Adrenal gland (tissue), 12 donors: Measurements from ENCODE around the gene EEF1AKMT2. TPM values are rescaled to one million over a fixed set of nuclear protein-coding genes. Genes with fewer than 3 reads are reported as not detected.

Source experiments
- DNase-seq, 7 donors: peaks; one replicate each; pipeline ENCODE4 v3.0.0-alpha.2; 2019 to 2020
- H3K27ac ChIP-seq, 5 donors: fragments of 200-600 bp; sonication (generic) in 4 of 5; 1 replicate in 3 of 5; 2 replicates in 2 of 5; pipeline versions ENCODE4 v1.5.1 to v1.8.0; 2016 to 2020; ENCODE audit warnings: mild to moderate bottlenecking in 1 of 5
- H3K27me3 ChIP-seq: fragments of 200-600 bp; 2 replicates; pipeline ENCODE4 v1.8.0; 2021
- H3K36me3 ChIP-seq, 2 donors: fragments of 200-600 bp; replicated peaks in 1 of 2; 1 replicate in 1 of 2; 2 replicates in 1 of 2; pipeline versions ENCODE4 v1.5.1 to v1.8.0; 2018 to 2022
- H3K4me1 ChIP-seq, 2 donors: fragments of 200-600 bp; replicated peaks in 1 of 2; 1 replicate in 1 of 2; 2 replicates in 1 of 2; pipeline versions ENCODE4 v1.5.1 to v1.8.0; 2018 to 2021
- H3K4me3 ChIP-seq, 4 donors: fragments of 200-600 bp; sonication (generic) in 3 of 4; one replicate each; pipeline ENCODE4 v1.5.1; 2016 to 2018
- H3K9me3 ChIP-seq, 3 donors: fragments of 200-600 bp; sonication (generic) in 1 of 3; replicated peaks in 1 of 3; 1 replicate in 2 of 3; 2 replicates in 1 of 3; pipeline versions ENCODE4 v1.5.1 to v1.8.0; 2016 to 2021
- POLR2A ChIP-seq, 2 donors: fragments of 450-650 bp; IDR thresholded peaks; one replicate each; pipeline ENCODE4 v1.6.1; 2017; ENCODE audit warnings: antibody characterized with exemption in 2 of 2, mild to moderate bottlenecking in 2 of 2, moderate library complexity in 1 of 2
- WGBS, 4 donors: extraction: QIAGEN DNeasy Blood & Tissue Kit in 2 of 4; methylation state at CpG; one replicate each; pipeline versions ENCODE4 v1.1.5 to v1.1.7; 2013 to 2017; 5-methylcytosine and 5-hydroxymethylcytosine counted together
- intact Hi-C, 2 donors: fragments of 100-400 bp; cut with DNase I; formaldehyde crosslinking; loops; one replicate each; pipeline versions ENCODE4 v1.14.1 to v1.15.0; 2022 to 2023
- polyA plus RNA-seq, 3 donors: library from polyadenylated mRNA; stranded (reverse); fragments of 200-250 nt in 2 of 3; fragments of 350-450 nt in 1 of 3; fragmentation: Illumina TruSeq in 1 of 3; extraction: RNeasy Lipid Tissue Mini Kit (QIAGEN cat#74804) in 1 of 3; gene quantifications; one replicate each; pipeline ENCODE4 v1.2.3, GENCODE V29; 2013 to 2014
- total RNA-seq, 9 donors: library from RNA; depleted of rRNA in 4 of 9; stranded (reverse); fragments of >200 nt in 4 of 9; fragments of 120-200 nt in 1 of 9; fragmentation: NEBNext Ultra II Directional in 1 of 9; extraction: Animal tissue kit (Norgen Biotek cat#: 25700) in 1 of 9; gene quantifications; one replicate each; pipeline versions ENCODE4 v1.1.0 to v1.2.4, GENCODE V29; 2013 to 2023
- TF ChIP-seq, protein P1 (sequence below), 6 experiments: fragments of 450-650 bp in 4 of 6; fragments of 200-600 bp in 2 of 6; sonication (generic) in 1 of 6; IDR thresholded peaks; 1 replicate in 5 of 6; 2 replicates in 1 of 6; pipeline versions ENCODE4 v1.5.1 to v1.8.0; 2016 to 2021; ENCODE audit warnings: antibody characterized with exemption in 6 of 6, mild to moderate bottlenecking in 2 of 6, moderate library complexity in 1 of 6
- donor health status: healthy with polysubstance abuse.
- donor health status: Bipolar disorder and iron deficiency.
- donor health status: DM: yes; HTN: yes; CAD: no.
- donor health status: DM: no; HTN: no; CAD: no.
- donor health status: DM: no; HTN: no; CAD: no.
- donor health status: DM: yes; HTN: yes; CAD: no.

The EEF1AKMT2 gene
- total and polyA plus RNA-seq, 12 donors, result 2.7 to 24.5 (median 17.1) TPM

- H3K27me3 ChIP-seq, result no peaks in the 10 kb centered on the region
- peak overlapping the region in 2 of 4 donors; percentile 55 to 79 for H3K4me3 ChIP-seq
- intact Hi-C loops, result loop anchor here in 1 of 2 donors (5.0 kb wide), 1 partner anchor 205 kb away; no protein-coding TSS in a partner anchor
- WGBS, 4 donors, result 4 to 7% (median 4%) methylated on average over 20 to 42 of the region's 42 CpGs
- H3K27ac ChIP-seq, result peak overlapping the region; percentile 19 to 95 (median 90)
- TF ChIP-seq, protein P1, sequence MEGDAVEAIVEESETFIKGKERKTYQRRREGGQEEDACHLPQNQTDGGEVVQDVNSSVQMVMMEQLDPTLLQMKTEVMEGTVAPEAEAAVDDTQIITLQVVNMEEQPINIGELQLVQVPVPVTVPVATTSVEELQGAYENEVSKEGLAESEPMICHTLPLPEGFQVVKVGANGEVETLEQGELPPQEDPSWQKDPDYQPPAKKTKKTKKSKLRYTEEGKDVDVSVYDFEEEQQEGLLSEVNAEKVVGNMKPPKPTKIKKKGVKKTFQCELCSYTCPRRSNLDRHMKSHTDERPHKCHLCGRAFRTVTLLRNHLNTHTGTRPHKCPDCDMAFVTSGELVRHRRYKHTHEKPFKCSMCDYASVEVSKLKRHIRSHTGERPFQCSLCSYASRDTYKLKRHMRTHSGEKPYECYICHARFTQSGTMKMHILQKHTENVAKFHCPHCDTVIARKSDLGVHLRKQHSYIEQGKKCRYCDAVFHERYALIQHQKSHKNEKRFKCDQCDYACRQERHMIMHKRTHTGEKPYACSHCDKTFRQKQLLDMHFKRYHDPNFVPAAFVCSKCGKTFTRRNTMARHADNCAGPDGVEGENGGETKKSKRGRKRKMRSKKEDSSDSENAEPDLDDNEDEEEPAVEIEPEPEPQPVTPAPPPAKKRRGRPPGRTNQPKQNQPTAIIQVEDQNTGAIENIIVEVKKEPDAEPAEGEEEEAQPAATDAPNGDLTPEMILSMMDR (IDR thresholded peaks at IDR 0.05), result no peak
- peak in 1 of 2 donors; percentile 20 for TF ChIP-seq POLR2A (IDR thresholded peaks at IDR 0.05)
- H3K4me1 ChIP-seq, result peaks cover 56 to 61% of the 10 kb centered on the region in 2 donors
- H3K9me3 ChIP-seq, result no peaks in the 10 kb centered on the region
- no peaks in the 10 kb centered on the region for H3K36me3 ChIP-seq
- peak in 4 of 7 donors; percentile 35 to 71 (median 53) for DNase-seq
These were observed 49.1 kb downstream of the EEF1AKMT2 start for GRCh38 chr10:124742413-124743190.

GRCh38 chr10:124741922-124742412 lies 49.7 kb downstream of the EEF1AKMT2 start:
- Histone ChIP-seq H3K27ac (peak overlapping the region; percentile 44 to 95 (median 90)), H3K9me3 (no peaks in the 10 kb centered on the region), H3K4me3 (peak overlapping the region in 2 of 4 donors; percentile 55 to 79), H3K36me3 (no peaks in the 10 kb centered on the region), H3K27me3 (no peaks in the 10 kb centered on the region), H3K4me1 (peaks cover 62 to 68% of the 10 kb centered on the region in 2 donors)
- TF ChIP-seq, protein P1 (IDR thresholded peaks at IDR 0.05), result no peak
- TF ChIP-seq POLR2A (IDR thresholded peaks at IDR 0.05), result no peak
- intact Hi-C loops, result loop anchor here in 1 of 2 donors (5.0 kb wide), 1 partner anchor 205 kb away; no protein-coding TSS in a partner anchor
- DNase-seq, result peak in 4 of 7 donors; percentile 49 to 76 (median 56)
- WGBS, 4 donors, result 29 to 44% (median 31%) methylated on average over 9 of the region's 9 CpGs

DNA sequence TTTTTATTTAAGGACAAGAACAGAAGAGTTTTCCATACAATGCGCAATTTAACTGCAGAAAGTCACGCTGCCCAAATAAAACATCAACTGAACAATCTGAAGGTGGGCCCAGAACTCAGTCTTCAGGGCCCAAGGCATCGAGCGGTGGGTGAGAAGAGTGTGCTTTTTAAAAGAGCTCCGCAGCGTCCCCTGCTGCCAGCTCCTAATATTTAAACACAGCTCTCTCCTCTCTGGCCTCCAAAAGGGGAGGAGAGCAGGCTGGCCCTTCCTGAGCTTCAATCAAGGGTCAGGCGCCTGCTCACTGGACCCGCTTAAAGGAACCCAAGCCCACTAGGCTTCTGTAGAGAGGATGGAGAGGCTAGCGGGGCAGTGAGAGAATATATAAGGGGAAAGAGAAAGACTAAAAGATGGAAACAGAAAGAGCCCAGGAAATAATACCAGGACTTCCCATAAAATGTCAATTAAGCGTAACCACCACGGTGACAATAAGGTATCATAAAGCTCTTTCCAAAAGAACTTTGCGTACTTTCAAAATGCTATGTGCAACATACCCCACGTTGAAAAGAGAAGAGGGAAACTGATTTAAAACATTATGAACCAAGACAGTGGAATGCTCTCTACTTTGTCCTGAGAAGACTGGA lies 50.3 kb downstream of the EEF1AKMT2 start:
- peak overlapping the region in 1 of 4 donors; percentile 79 for H3K4me3 ChIP-seq
- peak; percentile 85 to 96 (median 92) for DNase-seq
- H3K4me1 ChIP-seq, result peaks cover 68 to 73% of the 10 kb centered on the region in 2 donors
- no peaks in the 10 kb centered on the region for H3K9me3 ChIP-seq
- peak overlapping the region; percentile 44 to 95 (median 90) for H3K27ac ChIP-seq
- peak in 1 of 2 donors; percentile 52 for TF ChIP-seq POLR2A (IDR thresholded peaks at IDR 0.05)
- TF ChIP-seq, protein P1 (IDR thresholded peaks at IDR 0.05), result peak; percentile 80 to 99 (median 96)
- 12 to 17% (median 16%) methylated on average over 13 of the region's 13 CpGs for WGBS, 4 donors
- H3K36me3 ChIP-seq, result no peaks in the 10 kb centered on the region
- intact Hi-C loops, result loop anchor here in 1 of 2 donors (5.0 kb wide), 1 partner anchor 204 kb away; no protein-coding TSS in a partner anchor
- H3K27me3 ChIP-seq, result no peaks in the 10 kb centered on the region
